Kidney capillary endothelial cell (primary cell): ENCODE results near the gene FKBP7.
"Not testable (repeated sequence)": the region's sequence is repeated elsewhere in the genome, so short reads cannot be mapped to it uniquely, and the experiment has no call there.

Experiments used
- DNase-seq: peaks from one replicate; pipeline ENCODE4 v3.0.0-alpha.2; 2018; ENCODE audit warnings: low spot score

FKBP7 gene

GRCh38 chr2:178485356-178485755, 7.0 kb upstream of the FKBP7 start:
- DNase-seq = no peak

- DNase-seq = peak; percentile 12
Observed at GRCh38 chr2:178484245-178485041, 6.0 kb upstream of the FKBP7 start.

- DNase-seq = no peak
Observed at GRCh38 chr2:178482437-178482836, 4.0 kb upstream of the FKBP7 start.

GRCh38 chr2:178480227-178481181, 2.1 kb upstream of the FKBP7 start, which contains the start of gene PLEKHA3:
Gene PLEKHA3, plus strand, starts transcription at chr2:178480457. Its CDS starts 413 bp downstream, at chr2:178480870.
- DNase-seq = peak; percentile 94

GRCh38 chr2:178479758-178480226, 1.4 kb upstream of the FKBP7 start:
- DNase-seq = no peak

GRCh38 chr2:178479275-178479616, 846 bp upstream of the FKBP7 start:
- peak; percentile 11 for DNase-seq

GRCh38 chr2:178478130-178478438, 316 bp downstream of the FKBP7 start:
- peak; percentile 10 for DNase-seq

GRCh38 chr2:178477443-178478129, 814 bp downstream of the FKBP7 start:
- DNase-seq = peak; percentile 8

GRCh38 chr2:178476477-178476876, 1.9 kb downstream of the FKBP7 start:
- DNase-seq = no peak

GRCh38 chr2:178474560-178474959, 3.8 kb downstream of the FKBP7 start:
- no peak for DNase-seq

- no peak for DNase-seq
Observed at GRCh38 chr2:178473931-178474330, 4.5 kb downstream of the FKBP7 start.

GRCh38 chr2:178473373-178473772, 5.0 kb downstream of the FKBP7 start:
- DNase-seq = no peak

- not testable (repeated sequence) for DNase-seq
Observed at GRCh38 chr2:178471313-178471712, 7.1 kb downstream of the FKBP7 start.

GRCh38 chr2:178469219-178469849, 9.1 kb downstream of the FKBP7 start:
- no peak for DNase-seq

- DNase-seq = no peak
Observed at GRCh38 chr2:178457390-178457886, 21.0 kb downstream of the FKBP7 start.

- no peak for DNase-seq
Observed at GRCh38 chr2:178455947-178456346, 22.5 kb downstream of the FKBP7 start.

- DNase-seq = no peak
Observed at GRCh38 chr2:178452870-178453269, 25.5 kb downstream of the FKBP7 start.

- no peak for DNase-seq
Observed at GRCh38 chr2:178452334-178452733, 26.1 kb downstream of the FKBP7 start.

GRCh38 chr2:178450774-178451525, 27.4 kb downstream of the FKBP7 start, which contains the start of the genes PJVK and PRKRA:
Gene PJVK, plus strand, starts transcription at chr2:178451378. Its CDS starts 2,032 bp downstream, at chr2:178453410.
Gene PRKRA, minus strand, starts transcription at chr2:178451175. Its CDS starts 145 bp downstream, at chr2:178451030.
- DNase-seq = peak; percentile 94

GRCh38 chr2:178450524-178450773, 28.0 kb downstream of the FKBP7 start:
- no peak for DNase-seq
